ENCODE measurements around the gene PYGO2. TPM values are rescaled to one million over a fixed set of nuclear protein-coding genes. Genes with fewer than 3 reads are reported as not detected.

PYGO2 gene
- polyA plus RNA-seq, 1 donor (not counting 4 experiments of a cell fraction or from before 2014, with no cell fraction given), result 15.1 TPM

DNA sequence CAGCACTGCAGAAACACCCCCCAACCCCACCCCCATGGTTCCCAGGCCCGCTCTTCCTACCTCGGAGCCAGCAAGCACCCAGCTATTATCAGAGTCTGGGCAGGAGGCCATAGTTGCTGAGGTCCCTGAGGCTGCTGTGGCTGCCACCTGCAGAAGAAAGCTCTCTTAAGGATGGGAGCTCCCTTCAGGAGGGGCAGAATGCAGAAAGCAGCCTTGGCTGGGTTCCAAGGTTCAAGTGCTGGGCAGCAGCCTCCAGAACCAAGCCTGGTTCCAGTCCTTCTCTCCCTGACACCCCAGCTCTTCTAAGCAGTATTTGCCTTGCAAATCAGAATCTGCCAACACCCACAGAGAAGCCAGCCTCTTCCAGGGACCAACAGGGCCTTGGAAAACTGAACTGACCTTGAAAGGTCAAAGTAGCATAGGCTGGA lies 8.0 kb downstream of the PYGO2 start:
- no peak for TF ChIP-seq EZH2 (IDR thresholded peaks at IDR 0.05; ENCODE audit: low read length)
- TF ChIP-seq, protein P1, sequence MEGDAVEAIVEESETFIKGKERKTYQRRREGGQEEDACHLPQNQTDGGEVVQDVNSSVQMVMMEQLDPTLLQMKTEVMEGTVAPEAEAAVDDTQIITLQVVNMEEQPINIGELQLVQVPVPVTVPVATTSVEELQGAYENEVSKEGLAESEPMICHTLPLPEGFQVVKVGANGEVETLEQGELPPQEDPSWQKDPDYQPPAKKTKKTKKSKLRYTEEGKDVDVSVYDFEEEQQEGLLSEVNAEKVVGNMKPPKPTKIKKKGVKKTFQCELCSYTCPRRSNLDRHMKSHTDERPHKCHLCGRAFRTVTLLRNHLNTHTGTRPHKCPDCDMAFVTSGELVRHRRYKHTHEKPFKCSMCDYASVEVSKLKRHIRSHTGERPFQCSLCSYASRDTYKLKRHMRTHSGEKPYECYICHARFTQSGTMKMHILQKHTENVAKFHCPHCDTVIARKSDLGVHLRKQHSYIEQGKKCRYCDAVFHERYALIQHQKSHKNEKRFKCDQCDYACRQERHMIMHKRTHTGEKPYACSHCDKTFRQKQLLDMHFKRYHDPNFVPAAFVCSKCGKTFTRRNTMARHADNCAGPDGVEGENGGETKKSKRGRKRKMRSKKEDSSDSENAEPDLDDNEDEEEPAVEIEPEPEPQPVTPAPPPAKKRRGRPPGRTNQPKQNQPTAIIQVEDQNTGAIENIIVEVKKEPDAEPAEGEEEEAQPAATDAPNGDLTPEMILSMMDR (optimal IDR thresholded peaks at IDR 0.05 in 1 of 3, IDR thresholded peaks at IDR 0.05 in 1 of 3, conservative IDR thresholded peaks at IDR 0.05 in 1 of 3; ENCODE audit: extremely low read depth in 1 of 3, insufficient read depth in 2 of 3, low read length in 3 of 3), result no peak
- Histone ChIP-seq H2AFZ (ENCODE audit: control insufficient read depth, low read length) (no peak overlapping the region), H3K4me3 (ENCODE audit: control insufficient read depth in 2 of 3, extremely low read depth in 1 of 3, insufficient read depth in 2 of 3, low read depth in 1 of 3, low read length in 3 of 3) (no peak overlapping the region), H3K9me3 (ENCODE audit: control insufficient read depth, low read depth, low read length) (no peaks in the 10 kb centered on the region), H3K9me1 (ENCODE audit: control insufficient read depth, extremely low read depth, insufficient read depth, low read length) (no peaks in the 10 kb centered on the region), H3K4me2 (ENCODE audit: control insufficient read depth, extremely low read depth, insufficient read depth, low read depth, low read length) (no peak overlapping the region), H3K27ac (ENCODE audit: control insufficient read depth, insufficient read depth, low read length) (no peak overlapping the region), H3K4me1 (ENCODE audit: control insufficient read depth, extremely low read depth, insufficient read depth, low read length) (peaks cover 20% of the 10 kb centered on the region), H3K79me2 (ENCODE audit: control insufficient read depth, insufficient read depth, low read length) (peaks cover under 1% of the 10 kb centered on the region), H4K20me1 (ENCODE audit: control insufficient read depth, extremely low read depth, insufficient read depth, low read length) (no peaks in the 10 kb centered on the region), H3K27me3 (ENCODE audit: control insufficient read depth, extremely low read depth, insufficient read depth, low read length) (no peaks in the 10 kb centered on the region), H3K36me3 (ENCODE audit: control insufficient read depth in 2 of 2, extremely low read depth in 1 of 2, insufficient read depth in 2 of 2, low read length in 2 of 2) (peaks cover 9 to 10% of the 10 kb centered on the region in 2 experiments), H3K9ac (ENCODE audit: control insufficient read depth, extremely low read depth, insufficient read depth, low read length) (no peak overlapping the region)
- DNase-seq (ENCODE audit: low read depth, low spot score), result no peak
- FAIRE-seq, result no peak
- dilution Hi-C loops (cut with MboI; ENCODE audit: extremely low pct_ligation_motif_present, low sequenced_read_pairs), result no loop called here

DNA sequence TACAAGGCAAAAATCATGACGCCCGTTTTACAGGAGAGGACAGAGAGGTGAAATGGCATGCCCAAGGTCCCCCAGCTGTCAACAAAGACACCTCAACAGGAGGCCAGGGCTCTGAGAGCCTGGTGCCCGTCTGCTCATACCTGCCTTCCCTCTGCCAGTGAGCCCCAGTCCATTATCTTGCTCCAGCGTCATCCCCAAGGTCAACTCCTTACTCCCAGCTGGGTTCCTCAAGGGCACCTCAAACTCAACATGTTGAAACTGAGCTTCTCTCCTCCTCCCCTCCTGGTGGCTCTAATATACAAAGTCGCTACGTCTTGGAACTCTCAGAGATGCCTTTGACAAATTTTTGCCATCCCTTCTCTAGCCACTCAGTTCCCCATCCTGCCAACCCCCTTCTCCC lies 8.9 kb downstream of the PYGO2 start:
- DNase-seq (ENCODE audit: low read depth, low spot score) (no peak), FAIRE-seq (no peak)
- Histone ChIP-seq H3K79me2 (ENCODE audit: control insufficient read depth, insufficient read depth, low read length) (no peaks in the 10 kb centered on the region), H3K27me3 (ENCODE audit: control insufficient read depth, extremely low read depth, insufficient read depth, low read length) (no peaks in the 10 kb centered on the region), H3K9ac (ENCODE audit: control insufficient read depth, extremely low read depth, insufficient read depth, low read length) (no peak overlapping the region), H3K36me3 (ENCODE audit: control insufficient read depth in 2 of 2, extremely low read depth in 1 of 2, insufficient read depth in 2 of 2, low read length in 2 of 2) (peaks cover 2 to 11% of the 10 kb centered on the region in 2 experiments), H3K4me1 (ENCODE audit: control insufficient read depth, extremely low read depth, insufficient read depth, low read length) (peaks cover 19% of the 10 kb centered on the region), H3K4me3 (ENCODE audit: control insufficient read depth in 2 of 3, extremely low read depth in 1 of 3, insufficient read depth in 2 of 3, low read depth in 1 of 3, low read length in 3 of 3) (no peak overlapping the region), H4K20me1 (ENCODE audit: control insufficient read depth, extremely low read depth, insufficient read depth, low read length) (no peaks in the 10 kb centered on the region), H3K4me2 (ENCODE audit: control insufficient read depth, extremely low read depth, insufficient read depth, low read depth, low read length) (no peak overlapping the region), H2AFZ (ENCODE audit: control insufficient read depth, low read length) (no peak overlapping the region), H3K9me1 (ENCODE audit: control insufficient read depth, extremely low read depth, insufficient read depth, low read length) (no peaks in the 10 kb centered on the region), H3K27ac (ENCODE audit: control insufficient read depth, insufficient read depth, low read length) (no peak overlapping the region), H3K9me3 (ENCODE audit: control insufficient read depth, low read depth, low read length) (no peaks in the 10 kb centered on the region)
- TF ChIP-seq EZH2 (IDR thresholded peaks at IDR 0.05; ENCODE audit: low read length), result no peak
- TF ChIP-seq, protein P1 (optimal IDR thresholded peaks at IDR 0.05 in 1 of 3, IDR thresholded peaks at IDR 0.05 in 1 of 3, conservative IDR thresholded peaks at IDR 0.05 in 1 of 3; ENCODE audit: extremely low read depth in 1 of 3, insufficient read depth in 2 of 3, low read length in 3 of 3), result no peak
- dilution Hi-C loops (cut with MboI; ENCODE audit: extremely low pct_ligation_motif_present, low sequenced_read_pairs), result no loop called here
